HG03439 (cell line): ENCODE results near the gene APOBEC3H.

Source experiments
- ATAC-seq: cut with Tn5 transposase; IDR thresholded peaks from one replicate; pipeline ENCODE4 v1.9.1; 2021; ENCODE audit warnings: mild to moderate bottlenecking, moderate library complexity; ENCODE audit not compliant: unreplicated experiment

Gene APOBEC3H

GRCh38 chr22:39106326-39106725, 9.3 kb downstream of the APOBEC3H start:
- no peak for ATAC-seq

DNA sequence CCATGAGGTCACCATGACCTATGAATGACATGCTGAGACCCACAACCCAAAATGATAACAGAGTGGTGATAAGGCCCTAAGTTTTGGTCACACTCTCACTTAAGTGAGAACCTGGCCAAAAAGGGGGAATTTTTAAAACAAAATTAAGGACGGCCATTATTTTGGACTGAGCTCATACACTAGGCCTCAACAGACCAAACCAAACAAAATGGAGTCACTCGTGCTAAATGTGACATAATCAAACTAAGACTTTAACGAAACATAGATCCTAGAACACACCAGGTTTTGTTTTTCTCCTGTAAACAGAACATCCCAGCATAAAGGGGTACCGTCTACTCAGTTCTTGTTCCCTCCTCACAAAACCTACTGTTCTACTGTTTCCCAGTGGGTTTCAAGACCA, 11.4 kb downstream of the APOBEC3H start:
- ATAC-seq, result no peak

- ATAC-seq, result no peak
Measured at GRCh38 chr22:39109361-39109760, 12.3 kb downstream of the APOBEC3H start.

DNA sequence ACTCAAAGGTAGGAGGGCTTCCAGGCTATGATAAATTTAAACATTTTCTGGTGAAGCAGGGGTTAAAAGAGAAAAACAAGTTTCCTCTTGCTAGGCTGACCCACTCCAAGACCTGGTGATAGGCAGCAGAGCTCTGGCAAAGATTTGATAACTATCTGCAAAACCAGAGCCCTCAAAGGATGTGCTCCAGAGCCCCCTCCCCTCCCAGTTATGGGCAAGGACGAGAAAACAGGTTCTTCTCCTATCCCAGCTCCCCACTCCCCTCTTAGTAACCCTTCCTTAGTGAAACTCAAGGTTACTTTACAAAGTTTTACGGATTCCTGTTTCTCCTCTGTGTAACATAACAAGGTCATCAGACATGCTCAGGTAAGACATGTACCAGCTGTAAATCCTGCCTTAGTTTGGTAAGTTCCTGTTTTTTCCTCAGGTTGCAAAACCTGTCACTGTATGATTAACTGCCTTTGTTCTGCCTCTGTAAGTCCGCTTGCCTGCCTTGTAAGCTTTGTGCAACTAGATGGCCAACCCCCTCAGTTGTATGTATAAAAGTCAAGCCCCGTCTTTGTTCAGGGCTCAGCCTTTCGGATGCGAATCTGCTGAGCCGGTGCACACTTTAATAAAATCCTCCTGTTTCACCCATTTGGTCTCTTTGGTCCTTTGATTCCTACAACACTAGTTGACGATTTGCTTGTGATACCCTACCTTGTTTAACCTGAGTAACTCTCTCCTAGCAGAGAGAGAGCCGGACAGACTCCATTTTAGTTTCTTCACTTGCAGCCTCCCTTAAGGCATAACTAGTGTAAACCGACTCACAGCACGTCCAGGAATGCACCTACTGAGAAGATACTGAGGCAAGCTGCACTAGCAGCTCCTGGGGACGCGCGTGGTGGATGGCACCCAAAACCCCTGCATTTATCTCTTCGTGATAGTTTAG, 13.9 kb downstream of the APOBEC3H start:
- no peak for ATAC-seq

- no peak for ATAC-seq
Measured at GRCh38 chr22:39114112-39114511, 17.1 kb downstream of the APOBEC3H start.

DNA sequence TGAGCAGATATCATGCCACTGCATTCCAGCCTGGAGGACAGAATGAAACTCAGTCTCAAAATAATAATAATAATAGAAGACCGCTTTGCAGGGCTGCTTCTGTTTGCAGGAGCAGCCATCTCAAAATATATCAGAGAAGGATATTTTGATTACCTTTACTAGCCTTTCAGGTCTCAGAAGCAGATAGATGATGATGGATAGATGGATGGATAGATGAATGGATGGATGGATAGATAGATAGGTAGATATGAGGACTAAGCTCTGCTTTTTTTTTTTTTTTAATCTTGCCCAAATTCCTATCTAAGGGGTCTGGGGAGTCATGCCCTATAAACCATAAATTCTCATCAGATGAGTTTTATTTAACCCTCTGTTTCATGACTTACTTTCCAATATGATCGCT, 18.5 kb downstream of the APOBEC3H start:
- ATAC-seq, result no peak

DNA sequence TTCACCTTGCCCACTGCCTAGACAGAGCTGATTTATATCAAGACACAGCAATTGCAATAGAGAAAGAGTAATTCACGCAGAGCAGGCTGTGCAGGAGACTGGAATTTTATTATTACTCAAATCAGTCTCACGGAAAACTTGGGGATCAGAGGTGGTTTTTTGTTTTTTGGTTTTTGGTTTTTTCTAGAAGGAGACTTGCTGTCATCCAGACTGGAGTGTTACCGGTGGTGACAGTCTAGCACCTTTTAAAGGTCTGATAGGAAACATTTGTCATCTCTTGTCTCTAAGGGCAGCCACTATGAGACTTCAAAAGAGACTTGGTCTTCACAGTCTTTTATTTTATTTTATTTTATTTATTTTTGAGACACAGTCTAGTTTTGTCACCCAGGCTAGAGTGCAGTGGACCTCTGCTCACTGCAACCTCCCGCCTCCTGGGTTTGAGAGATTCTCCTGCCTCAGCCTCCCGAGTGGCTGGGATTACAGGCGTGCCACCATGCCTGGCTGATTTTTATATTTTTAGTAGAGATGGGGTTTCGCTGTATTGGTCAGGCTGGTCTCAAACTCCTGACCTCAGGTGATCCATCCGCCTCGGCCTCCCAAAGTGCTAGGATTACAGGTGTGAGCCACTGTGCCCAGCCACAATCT, 19.1 kb downstream of the APOBEC3H start:
- ATAC-seq, result no peak

- ATAC-seq, result no peak
Measured at GRCh38 chr22:39117585-39118191, 20.6 kb downstream of the APOBEC3H start.

GRCh38 chr22:39120983-39121382, 23.9 kb downstream of the APOBEC3H start:
- no peak for ATAC-seq

GRCh38 chr22:39122772-39123470, 25.9 kb downstream of the APOBEC3H start:
- no peak for ATAC-seq

DNA sequence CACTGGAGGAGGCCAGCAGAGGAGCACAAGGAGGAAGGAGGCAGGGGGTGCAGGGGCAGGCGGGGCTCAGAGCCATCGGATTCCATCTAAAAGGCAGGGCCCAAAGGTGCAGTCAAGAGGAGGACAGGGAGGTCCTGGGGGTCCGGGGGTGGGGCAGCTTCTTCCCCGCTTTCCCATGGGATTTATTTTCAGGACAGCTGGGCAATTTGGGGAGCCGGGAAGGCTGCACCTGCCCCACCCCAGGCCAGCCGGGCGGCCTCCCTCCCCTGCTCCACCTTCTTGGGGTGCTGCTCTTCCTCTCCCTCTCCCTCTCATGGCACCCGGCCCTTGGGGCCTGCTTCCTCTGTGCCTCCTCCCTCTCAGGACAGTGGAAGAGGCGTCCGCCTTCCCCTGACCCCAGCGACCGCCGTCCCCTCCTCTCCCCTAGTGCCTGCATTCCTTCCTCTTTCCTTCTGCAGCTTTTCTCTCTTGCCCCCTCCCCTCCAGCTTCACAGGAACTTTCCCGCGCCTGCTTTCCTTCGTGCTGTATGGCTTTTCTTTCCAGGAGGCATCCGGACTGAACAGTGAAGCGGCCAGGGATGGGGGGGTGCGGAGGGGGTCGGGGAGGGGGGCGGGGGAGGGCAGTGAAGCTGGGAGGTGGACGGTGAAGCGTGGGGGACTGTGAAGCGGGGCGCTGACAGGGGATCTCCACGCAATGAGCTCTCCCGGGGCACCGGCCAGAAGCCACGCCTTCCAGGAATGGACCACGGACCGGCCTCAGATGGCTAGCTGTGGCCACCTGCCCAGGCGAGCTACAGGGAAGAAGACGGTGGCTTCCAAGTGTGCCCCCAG, 26.9 kb downstream of the APOBEC3H start:
- no peak for ATAC-seq

DNA sequence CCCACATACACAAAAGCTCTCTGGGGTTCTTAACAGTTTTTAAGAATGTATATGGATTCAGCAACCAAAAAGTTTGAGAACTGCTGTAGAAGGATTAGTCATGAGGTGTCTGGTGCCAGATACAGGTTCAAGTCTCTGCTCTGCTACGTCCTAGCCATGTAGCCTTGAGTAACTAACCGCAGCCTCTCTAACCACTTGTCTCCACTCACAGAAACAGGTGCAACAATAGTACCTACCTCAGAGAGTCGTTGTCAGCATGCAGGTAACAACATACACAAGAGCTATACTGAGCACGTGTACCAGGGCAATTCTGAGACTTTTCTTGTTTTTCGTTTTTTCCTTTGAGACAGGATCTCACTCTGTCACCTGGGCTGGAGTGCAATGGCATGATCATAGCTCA, 28.6 kb downstream of the APOBEC3H start:
- ATAC-seq, result no peak

DNA sequence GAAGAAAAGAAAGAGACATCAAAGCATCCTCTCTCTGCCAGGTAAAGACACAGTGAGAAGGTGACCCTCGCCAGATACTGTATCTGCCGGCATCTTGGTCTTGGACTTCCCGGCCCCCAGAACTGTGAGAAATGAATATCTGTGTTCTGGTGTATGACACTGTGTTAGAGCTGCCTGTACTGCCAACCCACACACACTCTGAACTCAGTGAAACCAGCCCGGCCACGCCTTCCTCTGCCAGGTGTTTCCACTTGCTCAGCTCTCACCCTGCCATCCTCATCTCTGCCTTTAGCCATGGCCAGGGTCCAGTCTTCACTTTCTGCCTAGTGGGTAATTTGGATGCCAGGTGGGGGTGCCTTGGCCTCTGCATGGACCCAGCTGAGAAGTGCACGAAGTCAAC, 31.5 kb downstream of the APOBEC3H start:
- no peak for ATAC-seq

GRCh38 chr22:39129081-39129480, 32.0 kb downstream of the APOBEC3H start:
- ATAC-seq, result no peak

- no peak for ATAC-seq
Measured at GRCh38 chr22:39129746-39130145, 32.7 kb downstream of the APOBEC3H start.

DNA sequence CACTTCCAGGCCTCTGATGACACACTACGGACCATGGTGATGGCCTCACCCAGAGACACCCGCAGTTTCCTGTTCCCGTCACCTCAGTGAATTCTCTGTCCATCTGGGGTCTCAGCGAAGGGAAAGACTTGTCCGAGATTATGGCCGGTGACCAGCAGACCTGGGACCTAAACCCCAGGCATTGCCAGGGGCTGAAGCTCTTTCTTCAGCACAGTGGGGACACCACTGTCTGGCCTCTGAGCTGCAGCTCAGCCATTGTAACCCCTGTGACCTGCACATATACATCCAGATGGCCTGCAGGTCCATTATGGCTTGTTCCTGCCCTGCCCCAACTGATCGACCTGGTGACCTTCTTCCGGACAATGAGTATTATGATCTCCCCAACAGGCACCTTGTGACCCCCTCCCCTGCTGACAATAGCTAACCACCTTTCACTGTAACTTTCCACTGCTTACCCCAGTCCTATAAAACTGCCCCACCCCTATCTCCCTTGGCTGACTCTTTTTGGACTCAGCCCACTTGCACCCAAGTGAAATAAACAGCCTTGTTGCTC, 33.2 kb downstream of the APOBEC3H start:
- no peak for ATAC-seq

GRCh38 chr22:39130892-39131855, 34.1 kb downstream of the APOBEC3H start:
- ATAC-seq, result no peak

- no peak for ATAC-seq
Measured at GRCh38 chr22:39132281-39132680, 35.2 kb downstream of the APOBEC3H start.
